Measurements from ENCODE around the gene SPAG17.

Gene SPAG17

DNA sequence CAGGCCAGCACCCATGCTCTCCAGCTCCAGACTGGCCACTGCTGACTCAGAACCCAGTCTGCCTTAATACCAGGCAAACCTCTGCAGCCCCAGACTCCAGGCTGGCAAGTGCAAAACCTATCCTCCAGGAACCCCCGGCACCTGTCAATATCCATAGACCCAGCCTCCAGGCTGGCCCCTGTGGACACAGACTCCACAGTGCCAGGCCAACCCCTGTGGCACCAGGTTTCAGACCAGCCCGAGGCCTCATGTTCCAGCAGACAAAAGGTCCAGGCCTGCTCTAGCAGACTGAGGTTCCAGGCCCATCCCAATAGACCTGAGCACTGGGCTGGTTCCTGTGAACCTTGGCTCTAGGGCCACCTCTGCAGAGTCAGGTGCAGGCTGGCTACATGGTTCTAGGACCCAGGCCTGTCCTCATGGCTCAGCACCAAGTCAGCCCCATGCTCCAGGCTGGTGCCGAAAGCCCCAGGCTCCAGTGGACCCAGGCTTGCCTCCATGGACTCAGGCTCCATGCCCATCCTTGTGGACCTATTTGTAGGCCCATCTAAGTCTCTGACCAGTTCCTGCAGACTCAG lies 137.3 kb downstream of the SPAG17 start:
- DNase-seq, result no peak

DNA sequence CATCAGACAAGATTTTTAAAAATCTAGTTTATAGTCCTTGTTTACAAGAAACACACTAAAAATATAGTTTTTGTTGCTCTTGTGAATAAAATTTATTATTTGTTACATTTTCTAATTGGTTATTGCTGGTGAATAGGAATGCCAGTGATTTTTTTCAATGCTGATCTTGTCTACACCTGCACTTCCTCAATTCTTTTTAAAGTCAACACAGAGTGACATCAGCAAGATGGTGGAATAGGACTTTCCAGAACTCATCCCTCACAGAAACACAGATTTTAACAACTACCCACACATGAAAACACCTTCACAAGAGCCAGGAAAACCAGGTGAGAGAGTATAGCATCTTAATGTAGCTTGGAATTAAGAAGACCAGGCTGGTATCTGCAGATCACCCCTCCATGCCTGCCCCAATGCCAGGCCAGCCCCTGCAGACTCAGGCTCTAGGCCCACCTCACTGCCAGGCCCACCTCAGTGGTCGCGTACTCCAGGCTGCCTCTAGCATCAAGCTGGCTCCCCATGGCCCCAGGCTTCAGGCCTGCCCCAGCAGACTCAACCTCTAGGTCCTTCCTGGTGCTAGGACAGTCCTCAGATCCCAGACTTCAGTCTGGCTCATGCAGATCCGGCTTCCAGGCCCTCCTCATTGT lies 137.9 kb downstream of the SPAG17 start:
- no peak for DNase-seq

DNA sequence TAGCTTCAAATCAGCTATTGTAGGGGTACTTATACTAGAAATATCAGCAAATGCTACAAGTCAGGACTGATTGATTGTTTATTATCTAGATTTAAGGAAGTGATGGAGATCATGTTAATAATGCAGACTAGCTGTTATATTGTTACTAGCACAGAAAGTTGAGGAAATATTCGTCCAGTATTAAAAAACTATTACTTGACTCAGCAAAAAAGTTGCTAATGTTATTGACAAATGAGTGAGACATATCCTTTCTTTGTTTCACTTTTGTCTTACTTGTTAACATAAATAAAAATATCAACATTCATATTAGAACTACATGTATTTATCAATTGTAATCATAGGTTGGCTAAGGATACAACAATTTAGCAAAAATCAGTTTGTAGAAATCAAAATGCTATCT lies 141.4 kb downstream of the SPAG17 start:
- no peak for DNase-seq

DNA sequence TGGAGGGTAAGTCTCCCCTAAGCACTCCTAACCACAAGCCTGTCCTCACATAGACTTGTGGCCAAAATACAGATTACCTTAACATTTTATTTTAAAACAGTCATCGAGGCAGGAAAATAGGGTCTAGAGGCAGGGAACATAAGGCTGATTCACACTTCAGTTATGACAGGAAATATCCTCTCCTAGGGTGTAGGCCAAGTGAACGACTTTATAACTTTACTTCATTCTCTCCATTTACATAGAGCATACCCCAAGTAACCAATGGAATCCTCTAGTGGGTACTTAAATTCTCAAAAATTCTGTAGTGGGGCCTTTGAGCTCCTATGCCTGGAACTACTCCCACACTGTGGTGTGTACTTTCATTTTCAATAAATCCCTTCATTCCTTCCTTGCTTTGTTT lies 142.5 kb downstream of the SPAG17 start:
- DNase-seq, result no peak

GRCh38 chr1:118039170-118039569 lies 145.9 kb downstream of the SPAG17 start:
- no peak for DNase-seq

GRCh38 chr1:118032883-118033282 lies 152.1 kb downstream of the SPAG17 start:
- DNase-seq, result no peak

DNA sequence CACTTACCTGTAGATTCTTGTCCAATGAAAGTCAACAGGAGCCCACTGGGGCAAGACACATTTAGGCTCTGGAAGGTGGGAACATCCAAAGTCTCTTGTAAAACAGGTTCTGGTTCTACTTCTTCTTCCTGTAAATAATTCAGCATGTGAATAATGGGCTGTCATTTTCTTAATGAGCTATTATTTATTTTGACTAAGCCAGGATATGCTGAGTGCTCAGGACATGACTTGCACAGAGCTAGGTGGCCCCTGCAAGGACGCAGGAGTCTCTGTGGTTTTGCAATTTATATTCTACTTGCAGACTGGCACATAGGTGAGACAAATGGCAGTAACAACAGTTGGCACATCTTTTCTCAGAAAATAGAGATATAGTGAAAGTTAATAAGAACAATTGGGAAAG lies 156.8 kb downstream of the SPAG17 start:
- no peak for DNase-seq

DNA sequence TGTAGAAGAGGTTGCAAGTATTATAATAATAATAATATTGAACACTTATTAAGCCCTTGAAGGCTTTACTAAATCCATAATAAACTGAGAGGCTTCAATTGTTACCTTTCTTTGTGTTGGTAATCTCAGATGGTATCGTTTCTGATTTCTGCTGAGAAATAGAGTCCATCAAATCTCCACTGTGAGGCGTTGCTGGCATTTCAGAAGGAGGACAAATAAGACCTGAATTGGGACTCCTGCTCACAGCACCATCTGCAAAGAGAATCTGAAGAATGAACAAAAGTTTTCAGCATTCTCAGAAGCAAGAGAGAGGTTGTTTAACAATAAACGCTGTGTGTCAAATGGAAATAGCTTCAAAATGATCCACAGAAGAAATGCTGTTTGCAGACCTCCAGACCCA lies 161.8 kb downstream of the SPAG17 start:
- DNase-seq, result no peak

DNA sequence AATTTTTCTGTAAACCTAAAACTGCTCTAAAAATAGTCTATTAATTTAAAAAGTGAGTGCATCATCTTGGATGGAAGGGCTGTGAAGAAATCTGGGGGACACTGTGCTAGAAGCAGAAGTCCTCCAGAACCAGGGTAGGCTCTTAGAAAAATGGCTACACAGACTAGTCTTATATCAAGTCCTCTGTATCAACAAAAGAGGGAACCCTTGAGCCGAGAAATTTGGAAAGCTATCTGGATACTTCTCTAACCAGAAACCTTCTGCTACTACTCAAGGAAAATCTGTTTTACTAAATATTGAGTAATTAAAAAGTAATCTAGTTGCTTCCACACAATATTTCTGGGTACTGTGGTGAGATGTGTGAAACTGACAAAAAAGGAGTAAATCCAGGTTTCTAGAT lies 163.4 kb downstream of the SPAG17 start:
- DNase-seq, result peak in 1 of 2 experiments; percentile 23

DNA sequence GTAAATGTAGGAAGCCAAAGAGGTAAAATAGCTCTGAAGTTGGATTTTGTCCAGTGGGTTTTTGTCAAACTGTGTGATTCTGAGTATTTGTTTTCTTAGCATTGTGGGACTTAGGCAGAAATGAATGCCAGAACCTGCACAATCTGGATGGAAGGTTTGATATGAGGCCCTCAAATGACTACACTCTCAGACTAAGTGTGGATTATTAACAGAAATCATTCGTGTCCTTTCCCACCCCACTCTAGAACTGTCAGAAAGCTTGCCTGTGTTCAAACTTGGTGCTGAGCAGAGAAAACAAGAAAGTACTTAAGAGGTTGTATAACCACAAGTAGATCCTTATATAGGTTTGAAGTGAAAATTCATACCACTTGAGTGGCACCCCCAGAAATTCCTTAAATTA lies 167.0 kb downstream of the SPAG17 start:
- no peak for DNase-seq

DNA sequence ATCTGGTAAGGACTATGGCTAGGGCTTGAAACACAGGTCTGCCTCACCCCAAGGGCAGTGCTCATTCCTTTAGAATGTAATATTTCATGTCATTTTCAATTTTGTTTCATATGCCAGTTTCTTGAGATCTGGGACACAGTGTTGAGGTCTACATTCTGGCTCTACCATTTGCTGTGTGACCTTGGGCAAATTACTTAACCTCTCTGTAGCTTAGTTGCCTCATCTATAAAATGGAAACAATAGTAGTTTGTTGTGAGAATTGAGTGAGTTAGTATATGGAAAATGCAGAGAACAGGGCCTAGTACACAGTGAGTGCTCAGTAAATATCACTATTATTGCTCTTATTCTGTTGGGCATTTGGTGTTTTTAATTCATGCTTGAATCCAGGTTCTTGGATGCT lies 171.1 kb downstream of the SPAG17 start:
- DNase-seq, result no peak

- no peak for DNase-seq
Measured at GRCh38 chr1:118013336-118013735, 171.7 kb downstream of the SPAG17 start.

- no peak for DNase-seq
Measured at GRCh38 chr1:118012515-118013124, 172.4 kb downstream of the SPAG17 start.

DNA sequence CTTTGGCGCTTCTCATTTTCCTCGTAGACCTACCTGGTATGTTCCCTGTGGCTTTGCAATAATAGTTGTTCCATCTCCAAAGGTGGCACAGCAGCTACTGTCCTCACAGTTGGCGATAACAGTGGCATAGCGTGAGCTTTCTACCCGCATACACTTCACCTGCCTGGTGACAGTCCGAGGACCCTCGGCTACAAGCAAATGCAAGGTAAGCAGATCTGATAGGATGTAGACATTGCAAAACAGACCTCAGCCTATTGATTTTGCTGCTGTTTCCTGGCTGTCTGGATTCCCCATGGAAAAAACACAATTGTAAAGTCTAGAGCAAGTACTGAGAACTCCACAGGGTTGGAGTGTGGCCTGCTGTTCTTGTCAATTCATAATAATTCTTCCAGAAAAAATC lies 177.0 kb downstream of the SPAG17 start:
- no peak for DNase-seq

DNA sequence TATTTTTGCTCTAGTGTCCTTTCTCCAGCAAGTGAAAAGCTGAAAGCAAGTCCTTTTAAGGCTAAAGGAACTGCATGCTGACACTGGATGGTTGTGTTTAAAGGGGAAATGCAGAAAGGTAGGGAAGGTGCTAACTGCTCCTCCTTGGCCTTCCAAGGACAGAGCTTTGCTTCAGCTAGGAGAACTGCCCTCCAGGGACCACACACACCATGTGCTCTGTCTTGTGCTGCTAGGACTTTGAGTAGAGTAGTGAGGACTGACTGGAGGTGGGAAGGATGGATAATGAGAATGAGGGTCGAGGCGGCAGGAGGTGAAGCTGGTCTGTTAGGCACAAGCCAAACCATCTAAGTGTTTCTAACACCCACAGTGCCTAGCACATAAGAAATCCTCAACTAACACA lies 177.6 kb downstream of the SPAG17 start:
- DNase-seq, result no peak

DNA sequence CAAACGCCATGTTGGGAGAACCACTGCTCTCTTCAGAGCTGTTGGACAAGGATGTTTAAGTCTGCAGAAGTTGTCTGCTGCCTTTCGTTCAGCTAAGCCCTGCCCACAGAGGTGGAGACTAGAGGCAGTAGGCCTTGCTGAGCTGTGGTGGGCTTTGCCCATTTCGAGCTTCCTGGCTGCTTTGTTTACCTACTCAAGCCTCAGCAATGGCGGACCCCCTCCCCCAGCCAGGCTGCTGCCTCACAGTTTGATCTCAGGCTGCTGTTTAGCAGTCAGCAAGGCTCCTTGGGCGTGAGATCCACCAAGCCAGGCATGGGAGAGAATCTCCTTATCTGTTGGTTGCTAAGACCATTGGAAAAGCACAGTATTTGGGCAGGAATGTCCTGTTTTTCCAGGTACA lies 180.7 kb downstream of the SPAG17 start:
- DNase-seq, result no peak

DNA sequence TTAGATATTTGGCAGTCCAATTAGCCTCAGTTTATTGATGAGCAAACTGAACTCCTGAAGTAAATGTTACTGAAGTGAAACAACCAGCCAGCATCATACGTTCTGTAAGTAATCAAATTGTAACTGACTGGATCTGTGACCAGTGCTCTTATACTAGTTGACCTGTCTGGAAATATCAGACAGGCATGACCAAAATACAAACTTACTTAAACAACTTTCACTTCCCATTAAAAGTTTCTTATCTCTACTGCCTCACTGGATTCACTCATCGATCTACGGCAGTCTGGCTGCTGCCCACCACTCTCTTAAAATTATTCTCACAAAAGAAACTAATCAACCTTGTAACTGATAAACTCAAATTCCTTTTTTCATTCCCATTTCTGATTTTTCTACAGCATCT lies 199.1 kb downstream of the SPAG17 start:
- no peak for DNase-seq

DNA sequence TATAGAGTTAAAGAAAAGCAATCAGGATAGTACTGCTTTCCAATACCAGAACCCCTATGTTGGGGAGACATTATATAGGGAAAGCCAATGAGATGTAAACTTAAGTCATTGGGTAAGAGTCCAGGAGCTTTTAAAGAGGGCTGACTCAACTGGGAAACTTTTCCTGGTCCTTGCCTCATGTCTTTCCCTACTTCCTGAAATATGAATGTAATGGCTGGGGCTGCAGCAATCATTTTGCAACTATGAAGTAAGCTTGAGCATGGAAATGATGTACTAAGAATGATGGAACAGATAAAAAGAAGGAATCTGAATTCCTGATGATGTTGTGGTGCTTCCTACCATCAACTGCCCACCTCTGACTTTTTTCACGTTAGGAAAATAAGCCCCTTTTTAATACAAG lies 199.8 kb downstream of the SPAG17 start:
- DNase-seq, result no peak

DNA sequence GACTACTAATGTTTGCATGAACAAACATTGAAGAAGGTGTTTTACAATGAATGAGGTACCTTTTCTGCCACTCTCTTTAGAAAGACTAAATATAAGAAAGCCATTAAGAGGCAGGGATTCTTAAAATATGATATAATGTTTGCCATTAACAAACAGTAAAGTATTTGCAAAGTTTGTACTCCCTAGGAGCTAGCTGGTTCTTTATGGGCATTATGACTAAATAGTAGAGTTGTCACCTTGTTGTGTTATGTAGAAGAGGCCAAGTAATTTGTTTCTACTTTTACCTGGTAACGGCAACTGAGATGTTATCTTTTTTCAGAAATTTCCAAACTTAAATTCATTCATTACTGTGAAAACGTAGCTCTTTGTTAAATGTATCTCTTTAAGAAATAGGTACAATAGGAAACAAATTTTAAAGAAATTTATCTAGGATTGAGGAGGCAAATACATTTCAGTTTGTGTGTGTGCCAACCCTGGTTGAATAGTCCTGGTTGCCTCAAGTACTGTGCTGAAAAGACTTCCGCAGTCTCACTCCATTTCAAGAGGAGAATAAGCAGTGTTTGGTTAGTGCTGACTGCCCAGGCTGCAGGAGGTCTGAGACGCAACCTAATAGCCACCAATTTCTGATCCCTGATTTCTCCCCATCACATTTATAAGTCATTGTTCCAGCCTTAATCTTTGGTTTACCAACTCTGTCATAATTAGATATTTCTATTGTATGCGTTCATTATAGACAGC lies 203.4 kb downstream of the SPAG17 start:
- DNase-seq, result no peak

DNA sequence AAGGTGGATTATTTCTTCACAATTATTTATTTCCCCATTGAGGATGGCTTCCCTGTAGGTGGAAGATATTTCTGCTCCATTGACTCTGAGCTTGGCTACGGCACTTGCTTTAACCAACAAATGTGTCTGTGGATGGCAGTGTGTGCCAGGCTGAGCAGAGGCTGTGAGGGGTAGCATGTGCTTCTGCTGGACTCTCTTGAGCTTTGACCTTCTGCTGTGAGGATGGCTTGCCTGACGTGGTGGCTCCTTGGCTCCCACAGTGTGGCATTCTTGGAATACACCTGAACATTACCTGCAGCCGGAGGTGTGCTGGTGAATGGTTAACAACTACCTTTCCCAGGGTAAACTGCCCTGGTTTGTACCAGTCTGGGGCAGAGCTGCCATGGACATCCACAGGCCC lies 208.6 kb downstream of the SPAG17 start:
- peak in 1 of 2 experiments; percentile 38 for DNase-seq

- no peak for DNase-seq
Measured at GRCh38 chr1:117971777-117972176, 213.3 kb downstream of the SPAG17 start.

GRCh38 chr1:117970252-117970651 lies 214.8 kb downstream of the SPAG17 start:
- peak; percentile 63 to 89 for DNase-seq

GRCh38 chr1:117967881-117968280 lies 217.1 kb downstream of the SPAG17 start:
- peak; percentile 86 to 98 for DNase-seq

GRCh38 chr1:117967477-117967876 lies 217.6 kb downstream of the SPAG17 start:
- peak; percentile 80 to 88 for DNase-seq

All from NCI-H446 (cell line).